ENCODE results near the gene USP17L19.
"Not testable (repeated sequence)": the region's sequence is repeated elsewhere in the genome, so short reads cannot be mapped to it uniquely, and the experiment has no call there.

USP17L19 gene

GRCh38 chr4:9271719-9272118, 18.5 kb downstream of the USP17L19 start:
- H3K9ac ChIP-seq (ENCODE audit: low read depth, low read length, poor library complexity, severe bottlenecking); H3F3A ChIP-seq (ENCODE audit: low read depth); H2AFZ ChIP-seq (ENCODE audit: low read length); H3K79me2 ChIP-seq (ENCODE audit: insufficient read depth, low read length); H3K9me3 ChIP-seq (ENCODE audit: insufficient read depth, low read depth, low read length); H3K4me1 ChIP-seq (ENCODE audit: insufficient read depth, low read length, poor library complexity, severe bottlenecking); H3K4me3 ChIP-seq (ENCODE audit: low read length, poor library complexity, severe bottlenecking); H3K36me3 ChIP-seq (ENCODE audit: insufficient read depth, low read length); H4K20me1 ChIP-seq (ENCODE audit: insufficient read depth, low read length, poor library complexity, severe bottlenecking); H3K27me3 ChIP-seq (ENCODE audit: insufficient read depth, low read length, poor library complexity, severe bottlenecking); H3K9me2 ChIP-seq (replicated peaks; ENCODE audit: low read depth, low read length); H3K4me2 ChIP-seq (ENCODE audit: low read depth, low read length, poor library complexity, severe bottlenecking): not testable (repeated sequence)

All from Loucy (cell line).